ENCODE measurements around the gene HOMER3.

GRCh38 chr19:18895824-18896341 lies 45.1 kb downstream of the HOMER3 start, which contains the start of gene CERS1:
- TF ChIP-seq CTCF (IDR thresholded peaks at IDR 0.05), result no peak
- no peak for TF ChIP-seq EZH2 (IDR thresholded peaks at IDR 0.05)
- no peak for TF ChIP-seq EZH2phosphoT487 (IDR thresholded peaks at IDR 0.05)
